K562 (cell line): ENCODE results near the gene MLLT3. TPM values are rescaled to one million over a fixed set of nuclear protein-coding genes. Genes with fewer than 3 reads are reported as not detected.

Experiments used
- ATAC-seq: fragments of 200-7000 bp; cut with Tn5 transposase; 3 replicates; pipeline ENCODE4 v1.9.1; 2020; ENCODE audit warnings: moderate library complexity
- BruUV-seq: library from RNA; stranded (reverse); fragments of 400-500 nt; replicated peaks from 2 replicates; lab custom pipeline; 2021; lab: Mats Ljungman, UMichigan
- CTCF ChIA-PET: fragments of 300-600 bp; formaldehyde crosslinking; extraction: SDS; loops from one replicate; lab custom pipeline; 2021; ENCODE audit warnings: low intra/inter-chr PET ratio; lab: Yijun Ruan, JAX
- POLR2A ChIA-PET: fragments of 300-600, 350-650 bp; sonication (Branson Sonifier 250); formaldehyde crosslinking; extraction: SDS; loops from one replicate; lab custom pipeline; 2021; ENCODE audit warnings: antibody characterized with exemption, inconsistent platforms; lab: Yijun Ruan, JAX
- DNase-seq, 4 experiments: peaks; one replicate each; pipeline versions ENCODE4 v3.0.0 to v3.0.0-alpha.2; 2011 to 2018; ENCODE audit warnings: low spot score in 3 of 4, mixed read lengths in 3 of 4; ENCODE audit errors: extremely low read depth in 1 of 4
- FAIRE-seq: peaks from 2 replicates; lab custom pipeline; 2011; peaks lifted over from hg19 to GRCh38; lab: Jason Lieb, UNC
- H2AFZ ChIP-seq: 2 replicates; pipeline ENCODE4 v1.6.0; 2011; ENCODE audit warnings: low read depth, low read length, control low read depth, inconsistent platforms
- H3K27ac ChIP-seq: fragments of 200-600 bp; 3 replicates; pipeline ENCODE4 v1.8.0; 2011; ENCODE audit warnings: low read depth, mild to moderate bottlenecking, control low read depth, inconsistent platforms, low read length, moderate library complexity, mixed read lengths; ENCODE audit errors: extremely low read depth
- H3K27me3 ChIP-seq, 2 experiments: fragments of 300-600 bp in 1 of 2; 2 replicates in 1 of 2; 3 replicates in 1 of 2; pipeline versions ENCODE4 v1.6.0 to v1.8.0; 2011; ENCODE audit warnings: inconsistent platforms in 2 of 2, low read length in 2 of 2, mild to moderate bottlenecking in 1 of 2, mixed read lengths in 1 of 2, moderate library complexity in 1 of 2; ENCODE audit not compliant: control insufficient read depth in 2 of 2, insufficient read depth in 2 of 2
- H3K36me3 ChIP-seq: fragments of 300-600 bp; 3 replicates; pipeline ENCODE4 v1.8.0; 2011; ENCODE audit warnings: mild to moderate bottlenecking, low read length, inconsistent platforms; ENCODE audit not compliant: control insufficient read depth, insufficient read depth
- H3K4me1 ChIP-seq, 2 experiments: fragments of 200-600 bp in 1 of 2; replicated peaks in 1 of 2; 2 replicates in 1 of 2; 3 replicates in 1 of 2; pipeline versions ENCODE4 v1.5.1 to v1.8.0; 2011; ENCODE audit warnings: inconsistent platforms in 2 of 2, low read length in 2 of 2, mild to moderate bottlenecking in 1 of 2, mixed read lengths in 1 of 2, moderate library complexity in 1 of 2; ENCODE audit not compliant: control insufficient read depth in 2 of 2, insufficient read depth in 2 of 2
- H3K4me2 ChIP-seq: 2 replicates; pipeline ENCODE4 v1.6.1; 2011; ENCODE audit warnings: low read length, control low read depth, inconsistent platforms, mixed read lengths; ENCODE audit not compliant: insufficient read depth
- H3K4me3 ChIP-seq: fragments of 200-600 bp; sonication (generic), shearing (Covaris generic); 2 replicates; pipeline ENCODE4 v1.5.1; 2016; ENCODE audit warnings: control low read depth, inconsistent platforms
- H3K79me2 ChIP-seq: fragments of 200-600 bp; 3 replicates; pipeline ENCODE4 v1.8.0; 2011; ENCODE audit warnings: low read length, inconsistent platforms; ENCODE audit not compliant: control insufficient read depth, insufficient read depth
- H3K9ac ChIP-seq, 2 experiments: 2 replicates each; pipeline versions ENCODE4 v1.6.0 to v1.6.1; 2011; ENCODE audit warnings: low read depth in 2 of 2, low read length in 2 of 2, control low read depth in 1 of 2, inconsistent platforms in 1 of 2, mild to moderate bottlenecking in 1 of 2, mixed read lengths in 1 of 2; ENCODE audit not compliant: insufficient read depth in 1 of 2
- H3K9me1 ChIP-seq: one replicate; pipeline ENCODE4 v1.6.0; 2011; ENCODE audit warnings: inconsistent platforms, mild to moderate bottlenecking, low read length, moderate library complexity; ENCODE audit not compliant: control insufficient read depth, insufficient read depth
- H3K9me3 ChIP-seq: replicated peaks from 2 replicates; pipeline ENCODE4 v1.5.1; 2011; ENCODE audit warnings: low read depth, low read length, inconsistent platforms; ENCODE audit not compliant: control insufficient read depth, insufficient read depth
- H4K20me1 ChIP-seq: replicated peaks from 2 replicates; pipeline ENCODE4 v1.6.1; 2011; ENCODE audit warnings: low read length, inconsistent platforms, mixed read lengths; ENCODE audit not compliant: control insufficient read depth, insufficient read depth
- ATF7 ChIP-seq: fragments of 450-650 bp; IDR thresholded peaks from 2 replicates; pipeline ENCODE4 v1.7.1; 2014; ENCODE audit warnings: mild to moderate bottlenecking, moderate library complexity
- ETV6 ChIP-seq, 3 experiments: fragments of 150-350 bp in 1 of 3; sonication (generic) in 1 of 3; formaldehyde crosslinking in 1 of 3; IDR thresholded peaks; 2 replicates each; pipeline versions ENCODE4 v1.6.1 to v1.8.0; 2014 to 2022; ENCODE audit warnings: borderline replicate concordance in 2 of 3, low read depth in 2 of 3, antibody characterized with exemption in 1 of 3, low read length in 1 of 3, mild to moderate bottlenecking in 1 of 3, missing genetic modification reagents in 1 of 3
- GABPB2 ChIP-seq: fragments of 250-450 bp; sonication (Bioruptor Pico); conservative IDR thresholded peaks from 2 replicates; pipeline ENCODE4 v1.5.1; 2021; ENCODE audit warnings: mild to moderate bottlenecking
- HSF4 ChIP-seq: fragments of 250-450 bp; sonication (Bioruptor Pico); IDR thresholded peaks from 2 replicates; pipeline ENCODE4 v2.1.2; 2022; ENCODE audit warnings: mild to moderate bottlenecking, moderate library complexity, borderline replicate concordance
- MTA3 ChIP-seq: fragments of 450-650 bp; formaldehyde crosslinking; IDR thresholded peaks from 2 replicates; pipeline ENCODE4 v1.6.1; 2017; ENCODE audit warnings: mild to moderate bottlenecking, borderline replicate concordance
- SRSF9 ChIP-seq: fragments of 200-400 bp; formaldehyde crosslinking; IDR thresholded peaks from 2 replicates; pipeline ENCODE4 v1.6.1; 2017; ENCODE audit warnings: low read depth, low read length, borderline replicate concordance
- TFE3 ChIP-seq: fragments of 450-650 bp; formaldehyde crosslinking; IDR thresholded peaks from 2 replicates; pipeline ENCODE4 v1.4.0; 2020; ENCODE audit warnings: mild to moderate bottlenecking, mixed read lengths
- YBX1 ChIP-seq: fragments of 450-650 bp; IDR thresholded peaks from 2 replicates; pipeline ENCODE4 v1.7.1; 2016; ENCODE audit warnings: mild to moderate bottlenecking
- ZNF354B ChIP-seq: fragments of 250-450 bp; sonication (Bioruptor Pico); IDR thresholded peaks from 2 replicates; pipeline ENCODE4 v1.4.0; 2020
- ZNF398 ChIP-seq: fragments of 250-450 bp; sonication (Bioruptor Pico); IDR thresholded peaks from 2 replicates; pipeline ENCODE4 v1.8.0; 2021; ENCODE audit warnings: moderate library complexity, mild to moderate bottlenecking, inconsistent platforms
- ZNF655 ChIP-seq: fragments of 250-450 bp; sonication (Bioruptor Pico); IDR thresholded peaks from 2 replicates; pipeline ENCODE4 v1.5.0; 2021
- ZNF77 ChIP-seq: fragments of 250-450 bp; sonication (Bioruptor Pico); IDR thresholded peaks from 2 replicates; pipeline ENCODE4 v1.5.0; 2020
- WGBS: fragments of 100-300 bp; shearing (Covaris generic); methylation state at CpG from one replicate; pipeline ENCODE4 v1.1.6; 2016; ENCODE audit warnings: low coverage, mixed read lengths; ENCODE audit not compliant: insufficient coverage; ENCODE audit errors: missing lambda C conversion rate; 5-methylcytosine and 5-hydroxymethylcytosine counted together
- in situ Hi-C: fragments of 300-500 bp; cut with MboI; formaldehyde crosslinking; loops from 4 replicates; pipeline ENCODE4 v1.15.0; 2018; ENCODE audit warnings: inconsistent platforms, mixed read lengths
- intact Hi-C: fragments of 100-400 bp; cut with micrococcal nuclease; formaldehyde crosslinking; loops from 2 replicates; pipeline ENCODE4 v1.14.2; 2022
- polyA plus RNA-seq, 8 experiments: library from polyadenylated mRNA; depleted of rRNA in 4 of 8; stranded (reverse) in 5 of 8; unstranded in 3 of 8; fragments of >200 nt; fragmentation: Nextera tagmentation in 2 of 8; fragmentation: Illumina TruSeq in 1 of 8; extraction: Ambion mirVana in 2 of 8; extraction: Trizol in 1 of 8; gene quantifications; 2 replicates each; pipeline versions ENCODE4 v1.2.1 to v1.2.3, GENCODE V29; 2011 to 2014; ENCODE audit warnings: inconsistent platforms in 1 of 8, missing spikeins in 1 of 8
- total RNA-seq, 7 experiments: library from RNA; depleted of rRNA in 6 of 7; stranded (reverse); fragments of >200 nt in 6 of 7; fragmentation: Illumina TruSeq in 2 of 7; extraction: Trizol in 2 of 7; gene quantifications; 2 replicates each; pipeline versions ENCODE4 v1.2.1 to v1.2.3, GENCODE V29; 2011 to 2021; ENCODE audit warnings: low replicate concordance in 1 of 7
- TF ChIP-seq, protein P1 (sequence below): fragments of 200-800 bp; sonication (Bioruptor generic); IDR thresholded peaks from 2 replicates; pipeline ENCODE4 v1.6.1; 2017; ENCODE audit warnings: missing genetic modification characterization, missing compliant biosample characterization
- TF ChIP-seq, protein P2 (sequence below): sonication (generic); formaldehyde crosslinking; IDR thresholded peaks from 2 replicates; pipeline ENCODE4 v1.8.0; 2022; ENCODE audit warnings: mild to moderate bottlenecking, low read depth, missing genetic modification reagents

MLLT3 gene
- total and polyA plus RNA-seq, 9 of the 15 experiments (the other 6 are each of a cell fraction or from before 2014, with no cell fraction given) = 0.07 to 0.42 (median 0.22) TPM; not detected in 4

- intact Hi-C loops (no loop called here), in situ Hi-C loops (no loop called here)
- Histone ChIP-seq H3K4me2 (no peak overlapping the region), H4K20me1 (no peaks in the 10 kb centered on the region), H3K79me2 (no peaks in the 10 kb centered on the region), H3K4me1 (no peaks in the 10 kb centered on the region), H3K36me3 (no peaks in the 10 kb centered on the region), H2AFZ (no peak overlapping the region), H3K9me3 (no peaks in the 10 kb centered on the region), H3K27me3 (no peaks in the 10 kb centered on the region), H3K9ac (no peak overlapping the region), H3K4me3 (no peak overlapping the region), H3K9me1 (no peaks in the 10 kb centered on the region), H3K27ac (no peak overlapping the region)
- DNase-seq (no peak), FAIRE-seq (no peak), ATAC-seq (no peak)
- BruUV-seq = no TSS peak
- ChIA-PET CTCF (no interaction called here), POLR2A (no interaction called here)
- 0% methylated on average over 5 of the region's 5 CpGs for WGBS
- TF ChIP-seq ZNF354B (CRISPR knock-in tag) (no peak), ZNF655 (CRISPR knock-in tag) (no peak), TFE3 (CRISPR knock-in tag) (no peak), MTA3 (no peak), YBX1 (no peak), ZNF77 (no peak), ATF7 (no peak), SRSF9 (no peak), ETV6 (IDR thresholded peaks at IDR 0.05; ENCODE audit: borderline replicate concordance in 1 of 2, low read depth in 2 of 2, low read length in 1 of 2) (no peak), ETV6 (CRISPR knock-in tag; IDR thresholded peaks at IDR 0.05; ENCODE audit: borderline replicate concordance) (no peak), HSF4 (CRISPR knock-in tag) (no peak), ZNF398 (CRISPR knock-in tag) (no peak), GABPB2 (CRISPR knock-in tag) (no peak)
- TF ChIP-seq, protein P1, sequence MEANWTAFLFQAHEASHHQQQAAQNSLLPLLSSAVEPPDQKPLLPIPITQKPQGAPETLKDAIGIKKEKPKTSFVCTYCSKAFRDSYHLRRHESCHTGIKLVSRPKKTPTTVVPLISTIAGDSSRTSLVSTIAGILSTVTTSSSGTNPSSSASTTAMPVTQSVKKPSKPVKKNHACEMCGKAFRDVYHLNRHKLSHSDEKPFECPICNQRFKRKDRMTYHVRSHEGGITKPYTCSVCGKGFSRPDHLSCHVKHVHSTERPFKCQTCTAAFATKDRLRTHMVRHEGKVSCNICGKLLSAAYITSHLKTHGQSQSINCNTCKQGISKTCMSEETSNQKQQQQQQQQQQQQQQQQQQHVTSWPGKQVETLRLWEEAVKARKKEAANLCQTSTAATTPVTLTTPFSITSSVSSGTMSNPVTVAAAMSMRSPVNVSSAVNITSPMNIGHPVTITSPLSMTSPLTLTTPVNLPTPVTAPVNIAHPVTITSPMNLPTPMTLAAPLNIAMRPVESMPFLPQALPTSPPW (CRISPR knock-in tag) = no peak
- TF ChIP-seq, protein P2, sequence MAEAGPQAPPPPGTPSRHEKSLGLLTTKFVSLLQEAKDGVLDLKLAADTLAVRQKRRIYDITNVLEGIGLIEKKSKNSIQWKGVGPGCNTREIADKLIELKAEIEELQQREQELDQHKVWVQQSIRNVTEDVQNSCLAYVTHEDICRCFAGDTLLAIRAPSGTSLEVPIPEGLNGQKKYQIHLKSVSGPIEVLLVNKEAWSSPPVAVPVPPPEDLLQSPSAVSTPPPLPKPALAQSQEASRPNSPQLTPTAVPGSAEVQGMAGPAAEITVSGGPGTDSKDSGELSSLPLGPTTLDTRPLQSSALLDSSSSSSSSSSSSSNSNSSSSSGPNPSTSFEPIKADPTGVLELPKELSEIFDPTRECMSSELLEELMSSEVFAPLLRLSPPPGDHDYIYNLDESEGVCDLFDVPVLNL (CRISPR knock-in tag) = no peak
Measured at GRCh38 chr9:20317701-20318100, 304.6 kb downstream of the MLLT3 start.
